GM18867 (cell line): ENCODE data around the gene KRTAP10-11.
"Not testable (repeated sequence)": the region's sequence is repeated elsewhere in the genome, so short reads cannot be mapped to it uniquely, and the experiment has no call there.

Experiments
- ATAC-seq: cut with Tn5 transposase; IDR thresholded peaks from one replicate; pipeline ENCODE4 v1.9.1; 2021; ENCODE audit warnings: mild to moderate bottlenecking, moderate library complexity; ENCODE audit not compliant: unreplicated experiment

Gene KRTAP10-11

DNA sequence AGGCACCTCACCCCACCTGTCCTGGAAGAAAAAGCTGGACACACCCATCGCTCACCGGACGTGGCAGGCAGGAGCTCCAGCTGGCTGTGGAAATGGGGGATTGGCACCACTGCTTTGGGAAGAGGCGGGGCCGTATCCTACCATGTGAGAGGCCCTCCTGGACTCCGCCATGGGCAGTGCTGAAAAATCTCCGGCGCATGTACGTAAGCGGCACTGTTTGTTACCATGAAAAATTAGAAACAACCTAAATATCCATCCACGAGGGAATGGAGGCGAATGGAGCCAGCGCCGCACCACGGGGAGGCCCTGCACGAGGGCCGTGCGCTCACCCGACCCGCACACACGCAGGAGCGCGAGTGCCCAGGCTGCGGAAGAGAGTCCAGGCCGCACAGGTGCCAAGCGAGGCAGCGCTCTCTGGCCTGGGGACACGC, 31.2 kb upstream of the KRTAP10-11 start:
- no peak for ATAC-seq

DNA sequence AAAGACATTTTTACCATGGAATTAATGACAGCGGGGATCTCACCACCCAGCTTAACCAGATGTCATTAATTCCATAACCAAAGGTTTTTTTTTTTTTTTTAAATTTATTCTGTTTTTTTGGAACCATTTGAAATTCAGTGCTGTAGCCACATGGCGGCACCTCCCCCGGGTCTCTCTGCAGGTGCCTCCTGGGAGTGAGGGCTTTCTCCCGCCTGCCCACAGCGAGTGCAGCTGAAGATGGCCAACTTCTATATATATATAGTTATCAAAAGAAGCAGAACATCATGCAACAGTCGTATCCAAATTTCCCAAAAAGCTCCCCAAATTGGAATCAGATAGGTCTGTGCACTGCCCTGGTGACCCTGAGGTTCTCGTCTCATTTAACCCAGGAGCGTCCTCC, 30.7 kb upstream of the KRTAP10-11 start:
- ATAC-seq = no peak

DNA sequence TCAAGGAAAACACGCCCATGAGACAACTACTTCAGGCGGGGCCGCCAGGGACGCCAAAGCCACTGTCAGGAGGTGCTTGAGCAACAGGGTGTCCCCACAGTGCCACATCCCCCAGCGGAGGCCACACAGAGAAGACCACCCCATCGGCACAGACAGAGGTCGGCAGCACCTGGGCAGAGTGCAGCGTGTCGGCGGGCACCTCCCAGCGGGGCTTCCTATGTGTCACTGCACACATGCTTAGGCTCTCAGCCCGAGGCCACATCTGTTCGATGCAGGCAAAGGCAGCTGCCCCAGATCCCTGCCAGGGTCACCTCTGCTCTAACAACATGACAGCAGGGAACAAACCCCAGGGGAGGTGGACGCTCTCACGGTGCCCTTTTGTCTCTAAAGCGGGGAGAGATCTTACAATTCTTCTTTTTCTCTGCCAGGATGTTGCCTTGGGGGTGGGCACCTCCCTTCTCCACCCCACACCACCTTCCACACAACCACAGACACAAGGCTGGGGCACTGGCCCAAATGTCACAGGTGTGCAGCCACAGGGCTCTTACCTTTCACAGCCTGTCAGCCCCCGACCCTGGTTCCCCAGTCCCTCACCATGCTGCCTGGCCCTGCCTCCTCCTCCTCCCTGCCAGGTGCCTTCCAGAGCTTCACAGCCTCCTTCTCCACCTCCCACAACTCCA, 30.2 kb upstream of the KRTAP10-11 start:
- ATAC-seq = no peak

DNA sequence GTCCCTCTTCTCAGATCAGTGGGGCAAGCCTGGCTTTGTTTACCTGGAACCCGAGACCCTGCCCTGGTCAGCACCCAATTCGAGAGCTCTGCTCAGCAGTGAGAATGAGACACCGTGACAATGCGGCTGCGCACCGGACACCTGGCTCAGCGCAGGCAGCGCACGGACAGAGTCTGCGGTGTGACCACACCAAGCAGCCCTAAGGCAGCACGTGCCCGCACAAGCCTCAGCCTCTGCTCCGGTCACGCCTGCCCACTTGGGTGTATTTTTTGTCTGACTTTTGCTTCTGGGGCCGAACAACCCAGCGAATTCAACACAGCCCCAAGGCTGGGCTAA, 29.7 kb upstream of the KRTAP10-11 start:
- no peak for ATAC-seq

DNA sequence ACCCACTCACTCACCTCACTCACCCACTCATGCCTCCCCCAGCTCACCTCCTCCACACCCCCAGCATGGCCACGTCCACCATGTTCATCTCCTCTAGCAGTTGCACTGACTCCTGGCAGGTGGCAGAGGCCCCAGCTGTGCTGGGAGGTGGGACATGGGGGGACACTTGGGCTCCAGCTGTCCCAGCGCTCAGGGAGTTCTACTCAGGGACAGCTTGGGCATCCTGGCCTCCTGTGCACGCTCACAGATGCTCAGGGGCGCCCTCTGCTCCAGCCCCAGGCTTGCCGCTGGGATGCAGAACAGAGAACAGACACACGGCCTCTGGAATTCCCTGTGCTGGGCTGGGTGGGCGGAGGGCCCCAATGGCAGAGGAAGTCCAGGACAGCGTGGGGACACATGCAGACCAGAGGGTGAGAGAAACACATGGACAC, 29.1 kb upstream of the KRTAP10-11 start:
- ATAC-seq = no peak

DNA sequence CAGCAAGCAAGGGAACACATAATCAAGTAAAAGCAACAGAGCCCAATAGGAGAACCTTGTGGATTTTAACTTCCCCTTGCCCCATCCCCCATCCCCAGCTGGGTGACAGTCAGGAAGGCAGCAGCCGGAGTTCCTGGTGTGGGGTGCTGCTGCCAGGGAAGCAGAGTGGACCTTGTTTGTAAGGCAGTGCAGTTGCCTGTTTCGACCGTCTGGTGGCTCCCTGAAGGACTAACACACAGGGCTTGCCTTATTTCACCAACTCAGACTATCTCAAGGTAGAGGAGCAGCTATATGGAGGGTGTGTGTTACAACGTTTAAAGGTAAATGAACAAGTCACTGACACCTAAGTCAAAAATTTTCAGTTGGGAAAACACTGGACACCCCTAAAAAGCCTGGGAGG, 27.7 kb upstream of the KRTAP10-11 start:
- ATAC-seq = no peak

DNA sequence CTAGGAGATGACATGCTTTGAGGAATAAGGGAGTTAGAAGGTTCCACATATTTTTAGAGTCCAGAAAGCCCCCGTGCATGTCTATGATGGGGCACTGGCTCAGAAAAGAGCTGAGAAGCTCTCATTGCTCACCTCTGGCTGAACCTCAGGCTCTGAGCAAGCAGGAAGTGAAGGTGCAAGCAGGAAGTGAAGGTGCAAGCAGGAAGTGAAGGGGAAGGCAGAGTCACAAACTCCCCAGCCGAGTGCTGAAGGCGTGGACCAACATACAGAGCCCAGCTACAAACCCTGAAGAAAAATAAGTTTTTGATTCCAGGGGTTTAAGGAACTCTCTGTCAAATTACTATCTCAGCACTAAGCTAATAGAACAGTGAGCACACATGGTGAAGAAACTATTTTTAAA, 27.3 kb upstream of the KRTAP10-11 start:
- no peak for ATAC-seq

DNA sequence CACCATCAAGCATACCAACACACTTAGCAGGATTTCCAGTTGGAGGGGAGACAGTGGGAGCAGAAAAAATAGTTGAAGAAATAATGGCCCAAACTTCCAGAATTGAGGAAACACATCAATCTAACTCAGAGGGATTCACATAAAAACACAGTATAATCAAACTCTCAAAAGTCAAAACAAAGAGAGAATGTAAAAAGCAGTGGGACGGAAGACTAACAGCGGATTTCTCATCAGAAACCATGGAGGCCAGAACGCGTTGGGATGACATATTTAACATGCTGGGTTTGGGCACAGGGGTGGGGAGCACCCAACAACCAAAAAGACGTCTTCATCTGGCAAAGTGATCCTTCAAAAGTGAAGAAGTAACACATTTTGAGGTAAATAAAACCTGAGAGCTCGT, 26.3 kb upstream of the KRTAP10-11 start:
- no peak for ATAC-seq

DNA sequence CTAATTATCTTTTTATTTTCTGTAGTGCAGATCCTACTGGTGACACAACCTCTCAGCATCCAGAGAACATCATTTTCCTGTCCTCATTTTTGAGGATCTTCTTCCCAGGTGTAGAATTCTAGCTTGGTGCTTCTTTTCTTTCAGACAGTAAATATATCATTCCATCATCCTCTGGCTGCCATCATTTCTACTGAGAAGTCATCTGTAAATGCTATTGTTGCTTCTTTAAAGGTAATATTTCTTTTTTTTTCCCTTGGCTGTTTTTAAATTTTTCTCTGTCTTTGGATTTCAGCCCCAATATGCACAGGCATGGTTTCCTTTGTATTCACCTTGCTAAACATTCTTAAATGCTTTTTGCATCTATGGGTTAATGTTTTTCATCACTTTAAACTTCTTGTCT, 22.6 kb upstream of the KRTAP10-11 start:
- no peak for ATAC-seq

DNA sequence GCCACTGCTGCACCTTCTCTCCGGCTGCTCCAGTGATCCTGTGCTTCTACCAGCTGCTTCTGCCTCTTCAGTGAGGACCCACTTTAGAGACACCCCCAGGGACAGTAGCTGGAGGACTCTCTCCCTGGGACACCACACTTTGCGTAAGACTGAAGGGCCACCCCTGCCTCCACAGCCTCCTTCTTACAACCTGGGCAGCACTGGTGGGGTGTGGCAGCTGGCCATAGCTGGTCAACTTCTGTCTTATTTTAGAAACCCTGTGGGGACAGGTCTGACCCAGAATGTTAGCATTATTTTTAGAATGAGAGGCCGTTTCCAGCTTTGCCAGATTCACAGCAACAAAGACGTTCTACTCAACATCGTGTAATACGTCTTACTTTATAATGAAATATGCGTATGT, 20.5 kb upstream of the KRTAP10-11 start:
- no peak for ATAC-seq

DNA sequence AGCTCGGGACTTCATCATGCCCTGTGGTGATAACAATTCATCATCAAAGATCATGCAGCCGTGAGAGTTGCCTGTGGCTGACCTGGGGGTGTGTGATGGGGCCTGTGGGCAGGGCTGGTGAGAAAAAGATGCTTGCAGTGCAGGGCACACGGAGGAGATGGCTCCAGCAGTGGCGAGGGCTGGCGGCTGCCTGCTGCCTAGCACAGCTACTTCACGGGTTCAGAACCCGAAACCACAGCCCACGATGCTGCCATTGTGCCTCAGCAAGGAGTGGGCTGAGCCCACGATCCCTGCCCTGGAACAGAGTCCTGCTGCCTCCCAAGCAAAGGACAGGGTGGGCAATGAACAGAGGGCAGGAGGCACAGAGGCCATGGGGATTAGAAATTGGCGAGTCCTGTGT, 20.0 kb upstream of the KRTAP10-11 start:
- no peak for ATAC-seq

DNA sequence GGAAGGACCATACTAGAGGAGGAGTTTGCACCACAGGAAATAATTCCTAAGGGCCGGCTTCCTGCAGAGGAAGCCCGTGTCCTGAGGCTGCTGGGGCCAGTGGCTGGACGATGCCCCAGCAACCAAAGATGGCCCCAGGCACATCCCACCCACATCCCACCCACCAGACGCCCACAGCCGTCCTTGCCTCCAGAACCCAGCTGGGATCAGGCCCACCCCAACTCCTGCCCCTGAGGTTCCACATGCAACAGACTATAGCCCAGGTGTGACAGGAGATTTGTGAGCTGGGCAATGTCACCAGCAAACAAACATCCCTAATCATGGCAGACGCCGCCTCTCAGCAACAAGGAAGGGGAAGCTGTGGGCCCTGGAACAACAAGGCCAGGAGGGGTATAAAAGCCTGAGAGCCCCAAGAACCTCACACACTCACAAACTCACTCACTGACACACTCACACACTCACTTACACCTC, 19.5 kb upstream of the KRTAP10-11 start, which contains the start of gene KRTAP10-9:
TSS of gene KRTAP10-9 (plus strand) at position 421 of the 471 bp plus-strand sequence. CDS start 79 bp downstream, outside the sequence.
- ATAC-seq = no peak

DNA sequence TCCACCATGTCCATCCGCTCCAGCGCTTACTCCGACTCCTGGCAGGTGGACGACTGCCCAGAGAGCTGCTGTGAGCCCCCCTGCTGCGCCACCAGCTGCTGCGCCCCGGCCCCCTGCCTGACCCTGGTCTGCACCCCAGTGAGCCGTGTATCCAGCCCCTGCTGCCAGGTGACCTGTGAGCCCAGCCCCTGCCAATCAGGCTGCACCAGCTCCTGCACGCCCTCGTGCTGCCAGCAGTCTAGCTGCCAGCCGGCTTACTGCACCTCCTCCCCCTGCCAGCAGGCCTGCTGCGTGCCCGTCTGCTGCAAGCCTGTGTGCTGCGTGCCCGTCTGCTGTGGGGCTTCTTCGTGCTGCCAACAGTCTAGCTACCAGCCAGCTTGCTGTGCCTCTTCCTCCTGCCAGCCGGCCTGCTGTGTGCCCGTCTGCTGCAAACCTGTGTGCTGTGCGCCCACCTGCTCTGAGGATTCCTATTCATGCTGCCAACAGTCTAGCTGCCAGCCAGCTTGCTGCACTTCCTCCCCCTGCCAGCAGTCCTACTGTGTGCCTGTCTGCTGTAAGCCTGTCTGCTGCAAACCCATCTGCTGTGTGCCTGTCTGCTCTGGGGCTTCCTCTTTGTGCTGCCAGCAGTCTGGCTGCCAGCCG, 18.9 kb upstream of the KRTAP10-11 start:
- ATAC-seq = not testable (repeated sequence)

DNA sequence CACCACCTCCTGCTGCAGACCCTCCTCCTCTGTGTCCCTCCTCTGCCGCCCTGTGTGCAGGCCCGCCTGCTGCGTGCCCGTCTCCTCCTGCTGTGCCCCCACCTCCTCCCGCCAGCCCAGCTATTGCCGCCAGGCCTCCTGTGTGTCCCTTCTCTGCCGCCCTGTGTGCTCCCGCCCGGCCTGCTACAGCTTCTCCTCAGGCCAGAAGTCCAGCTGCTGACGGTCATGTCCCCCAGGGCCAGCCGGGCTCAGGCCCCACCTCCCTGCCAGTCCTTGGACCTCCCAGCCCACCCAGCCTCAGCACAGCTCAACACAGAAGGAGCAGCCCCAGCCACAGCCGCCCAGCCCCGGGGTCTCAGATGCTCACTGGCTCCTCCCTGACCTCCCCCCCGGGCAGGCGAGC, 18.4 kb upstream of the KRTAP10-11 start:
- not testable (repeated sequence) for ATAC-seq

DNA sequence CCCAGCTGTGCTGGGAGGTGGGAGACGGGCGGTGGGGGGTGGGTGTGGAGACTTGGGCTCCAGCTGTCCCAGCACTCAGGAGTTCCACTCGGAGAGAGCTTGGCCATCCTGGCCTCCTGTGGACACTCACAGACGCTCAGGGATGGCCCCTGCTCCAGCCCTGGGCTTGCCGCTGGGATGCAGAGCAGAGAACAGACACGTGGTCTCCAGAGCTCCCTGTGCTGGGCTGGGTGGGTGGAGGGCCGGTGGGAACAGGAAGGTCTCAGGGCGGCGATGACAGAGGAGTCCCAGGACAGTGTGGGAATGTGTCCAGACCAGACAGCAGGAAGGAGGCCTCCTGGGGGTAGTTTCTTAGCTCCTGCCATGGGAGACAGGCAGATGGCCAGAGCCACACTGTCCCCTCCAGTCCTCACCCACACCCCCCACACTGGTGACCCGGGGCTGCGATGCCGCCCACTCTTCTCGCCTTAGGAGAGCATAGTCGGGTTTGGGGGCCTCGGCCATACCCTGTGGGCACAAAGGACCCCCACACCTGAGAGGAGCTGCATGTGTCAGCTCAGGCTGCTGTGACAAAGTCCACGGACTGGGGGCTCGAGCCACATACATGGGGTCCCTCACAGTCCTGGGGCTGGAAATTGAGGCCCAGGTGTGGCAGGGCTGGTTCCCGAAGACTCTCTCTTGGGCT, 17.4 kb upstream of the KRTAP10-11 start:
- ATAC-seq = no peak

DNA sequence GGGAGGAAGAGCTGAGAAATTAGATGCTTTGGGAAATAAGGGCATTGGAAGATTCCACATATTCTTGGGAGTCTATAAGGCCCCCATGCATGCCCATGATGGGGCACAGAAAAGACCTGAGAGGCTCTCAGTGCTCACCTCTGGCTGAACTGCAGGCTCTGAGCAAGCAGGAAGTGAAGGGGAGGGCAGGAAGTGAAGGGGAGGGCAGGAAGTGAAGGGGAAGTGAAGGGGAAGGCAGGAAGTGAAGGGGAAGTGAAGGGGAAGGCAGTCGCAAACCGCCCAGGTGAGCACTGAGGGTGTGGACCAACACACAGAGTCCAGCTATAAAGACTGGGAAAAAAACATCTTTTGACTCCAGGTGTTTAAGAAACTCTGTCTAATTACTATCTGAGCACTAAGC, 15.8 kb upstream of the KRTAP10-11 start:
- ATAC-seq = no peak

DNA sequence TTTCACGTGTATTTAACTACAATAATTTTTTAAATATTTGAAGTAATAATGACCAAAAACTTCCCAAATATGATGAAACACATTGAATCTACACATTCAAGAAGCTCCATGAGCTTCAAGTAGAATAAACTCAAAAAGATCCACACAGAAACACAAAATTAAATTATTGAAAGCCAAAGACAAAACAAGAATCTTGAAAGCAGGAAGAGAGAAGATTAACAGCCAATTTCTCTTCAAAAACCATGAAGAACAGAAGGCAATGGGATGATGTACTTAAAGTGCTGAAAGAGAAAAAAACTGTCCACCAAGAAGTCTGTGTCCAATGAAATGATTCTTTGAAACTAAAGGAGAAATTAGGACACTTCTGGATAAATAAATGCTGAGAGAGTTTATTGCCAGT, 14.1 kb upstream of the KRTAP10-11 start:
- ATAC-seq = no peak

DNA sequence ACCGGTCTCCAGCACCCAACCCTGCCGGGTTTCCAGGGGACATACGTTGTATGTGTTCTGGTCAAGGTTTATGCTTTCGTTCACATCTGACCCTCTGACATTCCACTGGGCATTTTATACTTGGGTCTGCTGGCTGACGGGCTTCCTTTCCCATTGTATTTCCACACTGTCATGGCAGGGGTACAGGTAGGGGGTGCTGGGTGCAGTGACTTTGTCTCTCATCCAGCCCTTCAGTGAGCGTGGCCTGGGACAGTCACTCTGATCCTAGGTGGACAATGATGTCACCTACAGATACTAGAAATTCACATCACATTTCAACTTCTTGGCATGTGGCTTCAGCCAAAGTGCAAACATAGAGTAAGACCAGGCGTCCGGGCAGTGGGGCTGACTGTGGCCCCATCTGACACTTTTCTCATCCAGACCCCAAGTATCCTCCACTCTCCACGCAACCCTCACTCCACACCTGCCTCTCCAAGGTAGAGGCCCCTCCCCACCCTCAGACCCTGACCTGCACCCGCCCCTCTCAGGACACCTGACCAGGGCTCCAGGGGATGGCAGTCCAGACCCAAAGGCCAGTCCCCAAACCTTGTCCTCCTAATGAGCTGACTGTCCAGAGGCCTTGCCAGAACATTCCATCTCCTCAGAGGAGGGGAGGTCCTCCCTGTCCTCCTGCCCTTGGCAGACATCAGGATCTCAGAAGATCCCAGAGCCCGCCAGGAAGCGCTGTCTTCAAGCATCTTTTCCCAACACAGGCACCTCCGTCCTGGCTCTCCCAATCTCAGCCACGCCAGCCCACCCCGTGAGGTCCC, 9.8 kb upstream of the KRTAP10-11 start:
- no peak for ATAC-seq

DNA sequence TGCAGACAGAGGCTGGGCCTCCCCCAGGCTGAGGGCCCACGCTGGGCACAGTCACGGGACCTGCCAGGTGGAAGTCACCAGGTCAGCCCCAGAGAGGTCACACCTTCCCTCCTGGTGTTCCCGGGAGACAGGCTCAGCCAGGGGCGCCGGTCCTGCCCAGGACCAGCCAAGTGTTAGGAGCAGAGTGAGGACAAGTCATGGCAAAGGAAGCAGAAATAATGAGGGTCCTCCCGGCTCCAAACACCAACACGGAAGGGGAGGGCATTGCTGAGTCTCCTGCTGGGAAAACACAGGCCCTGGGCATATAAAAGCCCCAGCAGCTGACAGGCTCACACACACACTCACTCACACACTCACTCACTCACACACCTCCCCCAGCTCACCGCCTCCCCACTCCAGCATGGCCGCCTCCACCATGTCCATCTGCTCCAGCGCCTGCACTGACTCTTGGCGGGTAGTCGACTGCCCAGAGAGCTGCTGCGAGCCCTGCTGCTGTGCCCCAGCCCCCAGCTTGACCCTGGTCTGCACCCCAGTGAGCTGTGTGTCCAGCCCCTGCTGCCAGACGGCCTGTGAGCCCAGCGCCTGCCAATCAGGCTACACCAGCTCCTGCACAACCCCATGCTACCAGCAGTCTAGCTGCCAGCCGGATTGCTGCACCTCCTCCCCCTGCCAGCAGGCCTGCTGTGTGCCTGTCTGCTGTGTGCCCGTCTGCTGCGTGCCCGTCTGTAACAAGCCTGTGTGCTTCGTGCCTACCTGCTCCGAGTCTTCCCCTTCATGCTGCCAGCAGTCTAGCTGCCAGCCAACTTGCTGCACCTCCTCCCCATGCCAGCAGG, 9.0 kb upstream of the KRTAP10-11 start, which contains the start of gene KRTAP10-10:
TSS of gene KRTAP10-10 (plus strand) at position 339 of the 833 bp plus-strand sequence. CDS start at position 401, 62 bp downstream.
- no peak for ATAC-seq

DNA sequence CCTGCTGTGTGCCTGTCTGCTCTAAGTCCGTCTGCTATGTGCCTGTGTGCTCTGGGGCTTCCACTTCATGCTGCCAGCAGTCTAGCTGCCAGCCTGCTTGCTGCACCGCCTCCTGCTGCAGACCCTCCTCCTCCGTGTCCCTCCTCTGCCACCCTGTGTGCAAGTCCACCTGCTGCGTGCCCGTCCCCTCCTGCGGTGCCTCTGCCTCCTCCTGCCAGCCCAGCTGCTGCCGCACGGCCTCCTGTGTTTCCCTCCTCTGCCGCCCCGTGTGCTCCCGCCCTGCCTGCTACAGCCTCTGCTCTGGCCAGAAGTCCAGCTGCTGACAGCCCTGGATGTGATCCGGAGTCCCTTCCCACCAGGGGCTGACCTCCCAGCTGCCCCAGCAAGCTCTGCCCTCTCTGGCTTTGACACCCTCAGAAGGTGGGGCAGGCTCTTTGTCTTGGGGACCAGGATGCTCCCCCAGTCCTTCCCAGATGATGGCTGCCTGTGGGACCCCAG, 8.3 kb upstream of the KRTAP10-11 start:
- ATAC-seq = not testable (repeated sequence)
